Measurements from ENCODE around the gene EVA1A.

EVA1A gene

DNA sequence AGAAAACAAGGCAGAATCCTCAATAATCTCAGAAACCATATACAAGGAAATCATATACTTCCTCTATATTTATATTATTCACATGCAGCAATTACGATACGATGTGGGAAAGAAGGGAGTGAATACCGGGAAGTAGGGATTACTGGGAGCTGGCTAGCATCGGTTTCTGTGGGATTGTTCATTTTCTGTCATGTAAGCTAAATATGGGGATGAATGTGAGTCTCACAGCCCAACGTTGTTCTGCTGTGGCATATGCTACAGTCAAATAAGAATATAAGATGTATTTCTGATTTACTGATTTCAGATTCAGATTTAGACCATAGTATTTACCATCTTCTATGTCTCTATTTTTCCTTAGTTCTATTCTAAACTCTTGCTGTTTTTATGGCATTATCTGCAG lies 113.6 kb downstream of the EVA1A start:
- DNase-seq (ENCODE audit: low read depth), result no peak

Measured in stimulated activated CD4-positive, alpha-beta T cell treated with anti-CD3 and anti-CD28 coated beads, Interleukin-2, amount 100 ng/mL, for 4 hours (primary cell).